Stimulated activated CD4-positive, alpha-beta T cell treated with anti-CD3 and anti-CD28 coated beads, Interleukin-12 subunit alpha, Interleukin-12 subunit beta, amount 100 ng/mL, for 24 hours (primary cell): ENCODE data around the gene OPCML.
"Not testable (repeated sequence)": the region's sequence is repeated elsewhere in the genome, so short reads cannot be mapped to it uniquely, and the experiment has no call there.

Source experiments
- DNase-seq, 2 experiments: peaks; one replicate each; pipeline ENCODE4 v3.0.0-alpha.2; 2020; ENCODE audit warnings: low read depth in 2 of 2

OPCML gene

DNA sequence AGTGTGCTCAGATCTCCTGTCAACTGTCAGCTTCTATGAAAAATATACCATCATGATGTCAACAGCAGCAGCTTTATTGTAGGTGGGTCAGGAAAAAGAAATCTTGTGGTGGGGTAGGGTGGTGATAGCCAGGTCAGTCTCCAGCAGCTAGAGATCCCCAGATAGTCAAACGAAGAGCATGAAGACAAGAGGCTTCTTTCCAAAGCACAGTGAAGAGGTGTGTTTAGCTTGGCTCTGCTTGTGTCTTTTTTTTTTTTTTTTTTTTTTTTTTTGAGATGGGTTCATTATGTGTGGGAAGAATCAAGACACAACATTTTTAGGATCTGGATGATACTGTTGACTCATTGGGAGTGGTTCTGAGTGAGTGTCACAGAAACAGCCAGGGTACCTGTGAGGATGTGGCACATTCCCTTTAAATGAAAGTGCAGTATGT, 1086.4 kb downstream of the OPCML start:
- no peak for DNase-seq

DNA sequence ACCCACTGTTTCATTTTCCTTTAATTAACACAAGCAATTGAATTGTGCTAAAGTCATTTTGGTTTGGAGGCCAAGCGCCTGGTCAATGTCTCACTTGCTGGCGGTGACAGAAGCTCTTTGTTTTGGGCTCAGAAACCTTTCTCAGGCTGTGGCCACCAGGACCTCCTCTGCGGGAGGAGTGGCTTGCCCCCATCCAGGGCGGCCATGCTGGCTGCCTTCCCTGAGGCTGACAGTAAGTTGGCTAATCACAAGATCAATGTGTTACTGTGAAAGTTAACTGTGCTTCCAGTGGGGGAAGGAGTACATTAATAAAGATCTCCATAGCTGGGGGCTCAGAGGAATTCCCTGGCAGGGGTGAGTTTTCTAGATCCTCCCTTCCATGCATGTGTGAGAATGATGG, 1087.4 kb downstream of the OPCML start:
- DNase-seq: no peak

DNA sequence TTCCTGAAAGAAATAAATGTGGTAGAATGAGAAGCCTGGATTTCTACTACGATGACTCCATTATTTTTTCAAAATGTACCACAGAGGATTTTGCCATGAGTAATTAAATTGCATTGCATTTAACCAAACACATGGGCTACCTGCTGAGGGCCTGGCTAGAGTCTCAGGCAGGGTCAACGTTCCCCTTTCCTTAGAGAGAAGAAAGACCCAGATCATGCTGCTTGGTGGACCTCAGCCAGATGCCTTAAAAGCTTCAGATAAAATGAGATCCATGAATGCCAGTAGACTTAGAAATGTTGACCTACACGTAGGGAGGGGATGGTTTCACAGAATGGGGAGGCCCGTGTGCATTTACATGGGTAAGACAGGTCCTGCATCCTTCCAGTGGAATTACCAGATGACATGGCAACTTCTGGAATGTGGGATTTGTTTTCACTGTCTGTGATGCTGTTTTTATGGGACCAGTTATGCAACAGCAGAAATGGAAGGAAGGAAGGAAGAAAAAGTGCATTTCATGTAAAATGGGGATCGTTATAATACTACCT, 1092.5 kb downstream of the OPCML start:
- DNase-seq: no peak

DNA sequence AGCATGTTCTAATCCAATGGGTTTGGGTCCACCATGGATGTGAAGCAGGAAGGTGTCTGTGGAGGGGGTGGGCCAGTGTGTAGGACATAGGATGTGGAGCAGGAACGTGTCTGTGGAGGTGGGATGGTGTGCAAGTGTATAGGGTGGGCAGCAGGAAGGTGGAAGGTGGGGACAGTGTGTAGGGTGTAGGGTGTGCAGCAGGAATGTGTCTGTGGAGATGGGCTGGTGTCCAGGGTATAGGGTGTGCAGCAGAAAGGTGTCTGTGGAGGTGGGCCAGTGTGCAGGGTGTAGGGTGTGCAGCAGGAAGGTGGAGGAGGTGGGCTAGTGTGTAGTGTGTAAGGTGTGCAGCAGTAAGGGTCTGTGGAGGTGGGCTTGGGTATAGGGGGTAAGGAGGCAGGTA, 1093.9 kb downstream of the OPCML start:
- no peak for DNase-seq

DNA sequence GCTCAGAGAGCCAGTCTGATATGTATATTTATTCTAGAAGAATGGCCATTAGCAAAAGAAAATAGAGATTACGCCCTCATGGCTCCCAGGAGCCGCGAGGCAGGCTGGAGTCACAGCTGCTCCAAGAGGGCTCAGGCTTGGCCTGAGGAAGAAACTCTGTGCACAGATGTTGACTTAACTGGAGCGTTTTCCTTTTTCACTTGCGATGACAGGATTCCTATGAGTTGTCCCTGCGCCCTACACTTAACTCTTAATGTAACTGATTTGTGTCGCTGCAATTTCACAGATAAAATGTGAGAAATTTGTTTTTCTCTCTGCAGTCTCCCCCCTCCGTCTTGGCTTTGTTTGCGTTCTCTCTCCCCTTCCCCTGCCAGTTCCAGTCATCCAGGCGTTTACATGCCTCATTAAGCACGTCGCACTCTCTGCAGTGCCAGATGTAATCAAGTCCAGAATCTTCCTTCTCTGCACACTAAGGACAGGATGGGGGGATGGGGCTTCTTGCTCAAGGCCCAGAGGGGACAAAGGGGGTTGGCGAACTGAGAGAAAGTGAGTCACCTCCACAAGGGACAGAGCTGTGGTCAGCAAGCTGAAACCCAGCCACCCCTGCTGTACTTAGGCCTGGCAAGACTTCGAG, 1101.8 kb downstream of the OPCML start:
- no peak for DNase-seq

DNA sequence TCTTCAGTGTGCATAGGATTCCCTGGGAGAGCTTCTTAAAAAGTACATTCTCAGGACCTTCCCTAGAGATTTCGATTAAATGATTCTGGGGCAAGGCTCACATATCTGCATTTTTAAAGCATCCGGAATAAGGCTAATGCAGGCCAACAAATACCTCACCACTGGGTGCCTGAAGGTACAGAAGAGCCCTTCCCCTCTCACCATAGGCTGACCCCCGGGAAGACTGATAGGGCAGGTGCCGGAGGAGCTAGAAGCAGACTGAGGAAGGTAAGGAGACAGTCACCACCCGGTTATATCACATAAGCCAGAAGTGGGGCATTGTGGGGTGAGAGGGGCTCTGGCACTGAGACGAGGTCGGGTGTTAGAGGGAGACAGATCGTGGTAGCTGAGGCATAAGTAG, 1102.6 kb downstream of the OPCML start:
- no peak for DNase-seq

DNA sequence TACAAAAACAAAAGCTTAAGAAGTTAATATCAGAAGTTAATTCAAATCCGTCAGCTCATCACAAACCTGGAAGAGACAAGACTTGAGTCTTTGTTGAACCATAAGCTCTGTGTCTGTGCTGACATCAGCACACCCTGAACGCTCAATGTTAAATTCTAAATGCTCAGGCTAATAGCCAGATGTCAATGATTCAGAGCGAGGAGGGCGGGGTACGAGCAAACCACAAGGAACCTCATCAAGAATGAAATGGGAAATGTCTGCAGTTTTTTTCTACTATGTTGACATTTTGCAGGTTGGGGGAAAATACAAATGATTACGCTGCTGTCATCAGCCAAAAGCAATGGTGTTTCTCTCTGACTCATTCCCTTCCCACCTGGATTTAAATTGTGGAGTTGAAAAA, 1104.7 kb downstream of the OPCML start:
- no peak for DNase-seq

- DNase-seq: no peak
These were observed 1107.9 kb downstream of the OPCML start for GRCh38 chr11:132424433-132424832.

- DNase-seq: no peak
These were observed 1109.0 kb downstream of the OPCML start for GRCh38 chr11:132423266-132423665.

DNA sequence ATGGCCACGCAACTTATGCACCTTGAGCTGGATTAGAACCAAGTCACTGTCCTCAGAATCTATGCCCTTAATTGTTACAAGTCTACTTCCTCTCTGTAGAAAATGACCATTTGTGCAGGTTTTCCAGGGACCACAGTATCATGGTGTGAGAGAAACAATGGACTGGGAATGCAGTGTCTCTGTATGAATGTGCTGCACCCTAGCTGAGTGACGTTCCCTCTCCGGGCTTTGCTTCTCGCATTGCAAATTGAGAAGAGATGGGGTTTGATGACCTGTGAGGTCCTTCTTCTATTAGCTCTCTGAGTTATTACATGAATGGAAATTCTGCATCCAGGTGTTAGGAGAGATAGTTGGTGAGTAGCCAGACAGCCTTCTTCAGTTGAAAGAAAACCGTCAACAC, 1109.6 kb downstream of the OPCML start:
- DNase-seq: no peak

GRCh38 chr11:132421555-132421954, 1110.7 kb downstream of the OPCML start:
- DNase-seq: no peak

DNA sequence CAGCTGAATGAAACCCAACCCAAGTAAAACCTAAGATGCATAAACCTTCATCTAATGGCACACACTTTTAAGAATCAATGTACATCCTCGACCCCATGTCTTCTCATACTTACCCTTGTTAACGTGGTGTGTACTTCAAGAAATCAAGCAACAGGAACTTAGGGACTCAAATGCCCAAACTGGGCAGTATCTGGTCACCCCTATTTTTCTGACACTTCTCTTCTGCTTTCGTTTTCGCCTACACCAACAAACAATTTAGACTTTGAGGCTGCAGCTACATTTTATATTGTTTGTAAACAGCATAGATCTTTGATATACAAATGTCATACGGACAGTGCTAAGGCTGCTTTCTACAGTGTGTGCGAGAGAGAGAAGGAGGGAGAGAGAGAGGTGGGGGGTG, 1117.8 kb downstream of the OPCML start:
- DNase-seq: no peak

- no peak for DNase-seq
These were observed 1121.9 kb downstream of the OPCML start for GRCh38 chr11:132410383-132410782.

- DNase-seq: no peak
These were observed 1122.5 kb downstream of the OPCML start for GRCh38 chr11:132409573-132410355.

DNA sequence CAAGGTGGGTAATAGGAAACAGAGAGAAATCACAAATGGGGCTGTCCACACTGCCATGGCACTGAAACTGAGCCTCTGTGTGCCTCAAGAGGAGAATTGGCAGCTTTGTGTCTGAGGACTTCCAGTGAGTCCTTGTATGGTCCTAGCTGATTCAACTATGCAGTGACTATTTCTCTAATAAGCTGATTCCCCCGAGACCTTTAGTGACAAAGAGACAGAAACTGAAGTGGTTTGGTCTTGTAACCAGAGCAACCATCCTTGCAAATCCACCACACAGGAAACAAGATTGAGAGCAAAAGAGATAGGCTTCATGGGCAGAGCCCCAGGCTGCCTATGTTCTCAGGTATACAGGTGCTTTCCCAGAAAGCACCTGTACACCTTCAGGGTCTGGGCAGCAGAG, 1123.4 kb downstream of the OPCML start:
- no peak for DNase-seq

GRCh38 chr11:132405728-132406127, 1126.6 kb downstream of the OPCML start:
- no peak for DNase-seq

DNA sequence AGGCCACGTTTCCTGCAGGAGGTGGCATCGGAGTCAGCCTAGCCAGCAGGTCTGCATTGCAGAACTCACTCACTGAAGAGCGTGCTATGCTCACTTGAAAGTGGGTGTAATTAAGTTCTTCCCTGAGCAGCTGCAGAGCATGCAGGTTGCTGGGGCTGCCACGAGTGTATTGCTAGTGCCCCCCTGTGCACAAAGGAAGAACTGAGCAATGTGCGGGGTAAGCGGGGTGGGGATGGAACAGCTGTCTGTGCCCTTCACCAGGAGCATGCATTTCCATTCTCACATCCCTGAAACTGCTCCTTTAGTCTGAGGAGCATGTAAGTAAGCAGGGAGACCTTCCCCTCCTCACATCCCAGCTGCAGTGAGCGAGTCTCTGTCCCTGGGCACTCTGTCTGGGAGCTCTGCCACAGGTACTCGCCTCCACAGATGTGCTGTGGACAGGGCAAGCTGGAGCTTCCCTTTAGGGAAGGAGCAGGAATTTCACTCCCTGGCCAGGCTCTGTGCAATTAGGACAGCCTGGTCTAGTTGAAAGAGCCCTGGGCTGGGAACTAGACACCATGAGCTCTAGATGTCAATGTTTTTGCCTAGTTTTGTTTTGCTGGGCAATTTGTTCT, 1130.1 kb downstream of the OPCML start:
- DNase-seq: no peak

- DNase-seq: no peak
These were observed 1136.0 kb downstream of the OPCML start for GRCh38 chr11:132396318-132396717.

DNA sequence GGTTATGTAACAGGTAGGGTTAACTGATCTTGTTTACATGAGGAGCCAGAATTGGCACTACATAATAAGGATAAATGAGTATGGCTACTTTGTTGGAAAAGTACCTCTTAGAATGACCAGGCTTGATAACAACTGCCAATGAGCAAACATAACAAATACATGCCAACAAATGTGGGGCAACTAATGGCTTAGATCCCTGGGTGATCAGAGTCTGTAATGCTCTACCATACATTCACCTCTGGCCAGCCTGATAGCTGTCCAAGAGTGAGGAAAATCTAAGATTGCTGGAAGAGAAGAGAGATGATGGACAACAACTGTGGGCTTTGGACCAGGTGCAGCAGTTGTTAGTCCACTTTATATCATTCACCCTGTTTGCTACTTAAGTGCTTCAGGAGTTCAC, 1136.9 kb downstream of the OPCML start:
- DNase-seq: no peak

- DNase-seq: no peak
These were observed 1152.8 kb downstream of the OPCML start for GRCh38 chr11:132379540-132379939.

DNA sequence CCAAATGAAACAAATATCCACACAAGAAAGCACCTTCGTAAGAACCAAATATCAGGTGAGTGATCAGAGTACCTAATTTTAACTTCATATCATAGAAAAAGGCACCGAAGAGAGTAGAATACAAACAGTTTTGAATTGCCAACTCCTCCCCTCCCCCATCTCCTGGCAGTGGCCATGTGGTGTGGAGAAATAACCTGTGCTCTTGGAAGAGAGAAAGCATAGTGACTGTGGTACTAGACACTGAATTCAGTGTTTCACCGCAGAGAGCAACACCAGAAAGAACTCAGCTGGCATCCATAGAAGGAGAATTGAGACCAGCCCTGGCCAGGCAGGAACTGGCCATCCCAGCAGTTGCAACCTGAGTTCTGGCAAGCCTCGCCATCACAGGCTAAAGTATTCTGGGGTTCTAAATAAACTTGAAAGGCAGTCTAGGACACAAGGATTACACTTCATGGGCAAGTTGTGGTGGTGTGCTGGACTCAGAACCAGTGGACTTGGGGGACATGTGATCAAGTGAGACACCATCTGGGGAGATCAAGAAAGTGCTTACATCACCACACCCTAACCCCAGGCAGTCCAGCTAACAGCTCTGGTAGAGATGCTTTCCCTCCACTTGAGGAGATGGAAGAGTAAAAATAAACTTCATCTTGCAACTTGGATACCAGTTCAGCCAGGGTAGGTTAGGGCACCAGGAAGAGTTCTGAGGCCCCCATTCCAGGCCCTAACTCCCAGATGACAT, 1158.7 kb downstream of the OPCML start:
- no peak for DNase-seq

DNA sequence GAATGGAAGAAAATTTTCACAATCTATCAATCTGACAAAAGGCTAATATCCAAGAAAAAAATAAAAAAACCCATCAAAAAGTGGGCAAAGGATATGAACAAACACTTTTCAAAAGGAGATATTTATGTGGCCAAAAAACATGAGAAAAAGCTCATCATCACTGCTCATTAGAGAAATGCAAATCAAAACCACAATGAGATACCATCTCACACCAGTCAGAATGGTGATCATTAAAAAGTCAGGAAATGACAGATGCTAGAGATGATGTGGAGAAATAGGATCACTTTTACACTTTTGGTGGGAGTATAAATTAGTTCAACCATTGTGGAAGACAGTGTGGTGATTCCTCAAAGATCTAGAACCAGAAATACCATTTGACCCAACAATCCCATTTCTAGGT, 1162.2 kb downstream of the OPCML start:
- not testable (repeated sequence) for DNase-seq
